DMS 273 treated with DMSO at 0.1 percent for 48 hours (cell line): ENCODE results near the gene MRPL1.
"Not testable (repeated sequence)": the region's sequence is repeated elsewhere in the genome, so short reads cannot be mapped to it uniquely, and the experiment has no call there.

Experiments
- DNase-seq: peaks from one replicate; lab custom pipeline; 2025; lab: John Stamatoyannopoulos, UW

The MRPL1 gene

GRCh38 chr4:77913348-77913747 is 50.7 kb downstream of the MRPL1 start:
- DNase-seq: no peak

DNA sequence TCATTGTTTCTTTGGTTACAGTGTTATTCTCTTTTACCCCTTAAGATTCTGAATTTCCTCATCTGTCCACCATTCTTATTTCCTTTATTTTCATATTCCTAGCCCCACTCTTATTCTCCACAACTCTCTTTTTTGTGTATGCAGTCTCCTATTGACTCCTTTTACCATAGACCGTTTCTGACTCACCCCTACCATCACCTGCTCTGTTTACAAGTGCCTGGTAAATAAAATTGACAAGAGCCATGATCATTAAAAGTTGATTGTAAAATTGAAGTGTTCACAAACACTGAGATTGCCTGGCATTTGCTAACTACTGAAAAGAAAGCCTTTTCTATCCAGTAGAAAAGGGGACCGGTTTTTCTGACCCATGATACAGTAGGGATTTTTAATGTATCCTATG is 54.4 kb downstream of the MRPL1 start:
- DNase-seq: no peak

DNA sequence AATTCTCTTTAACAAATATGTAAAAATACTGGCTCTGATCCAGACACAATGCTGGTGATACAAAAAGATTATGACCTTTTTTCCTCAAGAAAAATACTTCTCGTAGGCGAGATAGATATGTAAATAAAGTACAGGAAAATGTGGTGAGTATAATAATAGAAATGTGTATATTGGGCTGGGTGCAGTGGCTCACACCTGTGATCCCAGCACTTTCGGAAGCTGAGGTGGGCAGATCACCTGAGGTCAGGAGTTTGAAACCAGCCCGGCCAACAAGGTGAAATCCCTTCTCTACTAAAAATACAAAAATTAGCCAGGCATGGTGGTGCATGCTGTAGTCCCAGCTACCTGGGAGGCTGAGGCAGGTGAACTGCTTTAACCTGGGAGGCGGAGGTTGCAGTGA is 55.0 kb downstream of the MRPL1 start:
- no peak for DNase-seq

DNA sequence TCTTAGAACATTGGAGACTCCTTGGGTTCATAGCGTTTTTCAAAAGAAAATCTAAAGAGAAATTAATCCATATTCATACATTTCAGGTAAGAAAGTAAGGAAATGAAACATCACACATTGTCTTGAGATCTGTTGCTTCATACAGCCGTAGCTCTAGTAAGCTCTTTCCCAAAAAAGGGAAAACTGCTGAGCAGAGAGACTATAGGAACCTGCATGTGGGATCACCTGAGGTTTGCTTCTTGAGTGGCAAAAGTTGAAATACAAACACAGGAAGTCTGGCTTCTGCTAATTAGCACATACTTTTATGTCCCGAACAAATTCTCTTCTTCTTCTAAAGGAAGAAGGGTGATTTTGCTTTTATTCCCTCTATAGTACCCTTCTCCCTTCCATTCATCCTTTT is 57.7 kb downstream of the MRPL1 start:
- no peak for DNase-seq

- no peak for DNase-seq
Measured at GRCh38 chr4:77921701-77922100, 59.1 kb downstream of the MRPL1 start.

GRCh38 chr4:77922158-77923094 is 59.8 kb downstream of the MRPL1 start:
- DNase-seq: no peak

- DNase-seq: peak; percentile 3
Measured at GRCh38 chr4:77927991-77928925, 65.6 kb downstream of the MRPL1 start.

GRCh38 chr4:77930154-77930639 is 67.6 kb downstream of the MRPL1 start:
- no peak for DNase-seq

DNA sequence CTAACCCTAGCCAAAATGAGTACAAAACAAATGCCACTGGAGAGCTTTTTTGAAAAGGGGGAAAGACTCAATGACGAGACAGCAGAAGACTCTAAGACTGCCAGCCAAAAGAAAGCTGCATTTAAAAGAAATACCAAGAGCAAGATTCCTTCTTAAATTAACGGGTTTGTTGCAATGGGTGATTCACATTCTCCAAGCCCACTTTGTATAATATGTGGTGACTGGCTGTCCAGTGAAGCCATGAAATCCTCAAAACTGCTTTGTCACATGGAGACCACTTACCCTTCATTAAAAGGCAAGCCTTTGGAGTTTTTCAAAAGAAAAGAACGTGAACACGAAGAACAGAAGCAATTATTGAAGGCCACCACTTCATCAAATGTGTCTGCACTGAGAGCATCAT is 68.2 kb downstream of the MRPL1 start:
- DNase-seq: no peak

DNA sequence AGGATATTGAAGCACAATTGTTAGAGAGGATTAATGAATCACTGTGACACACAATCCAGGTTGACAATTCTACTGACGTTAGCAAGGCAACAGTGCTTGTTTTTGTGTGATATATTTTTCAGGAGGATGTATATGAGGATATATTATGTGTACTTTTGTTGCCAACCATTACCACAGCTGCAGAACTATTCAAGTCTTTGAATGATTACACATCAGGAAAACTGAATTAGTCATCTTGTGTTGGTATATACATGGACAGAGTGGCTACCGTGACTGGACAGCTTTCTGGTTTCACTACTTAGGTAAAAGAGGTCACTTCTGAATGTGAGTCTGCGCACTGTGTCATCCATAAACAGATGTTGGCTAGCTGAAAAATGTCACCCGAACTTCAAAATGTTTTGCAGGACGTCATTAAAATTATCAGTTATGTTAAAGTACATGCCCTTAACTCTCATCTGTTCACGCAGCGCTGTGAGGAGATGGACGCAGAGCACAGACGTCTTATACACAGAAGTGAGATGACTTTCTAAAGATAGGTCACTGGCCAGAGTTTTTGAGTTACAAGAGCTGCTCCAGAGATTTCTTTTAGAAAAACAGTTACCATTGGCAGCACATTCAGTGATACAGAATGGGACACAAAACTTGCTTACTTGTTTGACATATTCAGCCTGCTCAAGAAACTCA is 69.0 kb downstream of the MRPL1 start:
- no peak for DNase-seq

DNA sequence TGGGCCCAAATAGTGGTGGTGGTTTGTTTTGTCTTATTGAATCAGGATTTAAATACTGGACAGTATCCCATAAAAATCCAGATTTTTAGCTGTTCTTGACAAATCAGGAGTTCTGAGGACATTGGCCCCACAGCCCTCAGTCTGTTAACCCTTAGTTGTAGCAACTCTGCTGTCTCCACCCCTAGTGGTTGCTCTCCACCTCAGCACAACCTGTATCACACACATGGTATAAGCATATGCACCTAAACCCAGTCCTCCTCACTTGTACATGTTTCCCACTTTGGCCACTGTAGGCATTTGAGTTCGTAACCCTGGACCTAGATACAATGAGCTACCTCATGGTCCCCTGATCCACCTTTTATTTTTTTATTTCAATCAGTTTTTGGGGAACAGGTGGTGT is 75.9 kb downstream of the MRPL1 start:
- DNase-seq: no peak

DNA sequence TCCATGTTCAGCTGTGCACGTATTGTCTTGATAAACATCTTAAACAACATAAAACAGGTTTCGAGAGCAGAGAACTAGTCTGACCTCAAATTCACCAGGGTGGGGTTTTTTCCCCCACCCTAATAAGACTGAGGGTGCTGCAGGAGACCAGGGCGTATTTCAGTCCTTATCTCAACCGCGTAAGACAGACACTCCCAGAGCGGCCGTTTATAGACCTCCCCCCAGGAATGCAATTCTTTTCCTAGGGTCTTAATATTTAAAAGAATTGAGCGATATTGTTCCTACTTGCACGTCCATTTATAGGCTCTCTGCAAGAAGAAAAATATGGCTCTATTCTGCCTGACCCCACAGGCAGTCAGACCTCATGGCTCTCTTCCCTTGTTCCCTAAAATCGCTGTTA is 83.3 kb downstream of the MRPL1 start:
- DNase-seq: not testable (repeated sequence)

DNA sequence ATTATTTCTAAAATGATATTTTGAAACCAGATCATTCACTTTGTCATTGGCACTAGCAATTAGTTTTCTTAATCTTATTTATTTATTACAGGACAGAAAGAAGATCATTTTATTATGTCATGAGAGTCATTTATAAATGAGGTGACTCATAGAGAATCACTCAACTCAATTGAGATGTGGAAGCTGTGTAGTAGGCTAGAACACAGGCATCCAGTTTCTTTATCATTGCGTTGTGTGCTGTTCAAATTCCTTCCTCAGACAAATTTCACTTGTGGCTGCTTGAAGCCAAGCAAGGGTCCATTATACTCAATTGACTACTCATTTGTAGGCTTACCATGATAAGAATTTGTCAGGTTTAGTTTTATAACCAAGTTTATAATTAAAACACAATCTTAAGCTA is 87.6 kb downstream of the MRPL1 start:
- DNase-seq: no peak

DNA sequence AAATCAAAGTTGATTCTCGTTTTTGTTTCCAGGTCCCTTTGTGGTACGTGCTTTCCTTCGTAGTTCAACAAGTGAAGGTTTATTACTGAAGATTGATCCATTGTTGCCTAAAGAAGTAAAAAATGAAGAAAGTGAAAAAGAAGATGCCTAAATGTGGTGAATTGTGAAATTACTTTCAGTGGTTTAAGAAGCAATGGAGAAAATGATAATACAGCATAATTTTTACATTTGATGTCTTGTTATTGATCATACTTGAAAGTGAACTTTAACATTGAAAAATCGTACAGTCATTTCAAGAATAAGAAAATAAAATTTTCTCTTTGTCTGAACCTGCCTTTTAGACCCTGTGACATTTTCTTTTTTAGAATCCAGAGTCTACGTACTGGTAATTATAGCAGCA is 89.8 kb downstream of the MRPL1 start:
- no peak for DNase-seq

DNA sequence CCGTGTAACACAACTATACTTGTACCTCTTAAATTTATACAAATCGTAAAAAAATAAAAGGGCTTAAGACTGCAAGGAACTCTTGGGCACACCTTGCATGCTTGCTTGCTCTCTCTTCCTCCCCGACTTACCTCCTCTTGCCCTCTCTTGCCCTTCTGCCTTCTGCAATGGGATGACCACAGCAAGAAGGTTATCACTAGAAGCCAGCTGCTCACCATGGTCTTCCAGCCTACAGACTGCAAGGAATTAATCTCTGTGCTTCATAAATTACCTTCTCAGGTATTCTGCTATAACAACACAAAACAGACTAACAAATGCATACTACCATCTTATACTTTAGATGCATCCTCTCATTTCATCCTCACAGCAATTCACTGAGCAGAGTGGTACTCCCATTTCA is 92.1 kb downstream of the MRPL1 start:
- DNase-seq: no peak

- no peak for DNase-seq
Measured at GRCh38 chr4:77956917-77957316, 94.3 kb downstream of the MRPL1 start.

- no peak for DNase-seq
Measured at GRCh38 chr4:77958897-77959296, 96.3 kb downstream of the MRPL1 start.

DNA sequence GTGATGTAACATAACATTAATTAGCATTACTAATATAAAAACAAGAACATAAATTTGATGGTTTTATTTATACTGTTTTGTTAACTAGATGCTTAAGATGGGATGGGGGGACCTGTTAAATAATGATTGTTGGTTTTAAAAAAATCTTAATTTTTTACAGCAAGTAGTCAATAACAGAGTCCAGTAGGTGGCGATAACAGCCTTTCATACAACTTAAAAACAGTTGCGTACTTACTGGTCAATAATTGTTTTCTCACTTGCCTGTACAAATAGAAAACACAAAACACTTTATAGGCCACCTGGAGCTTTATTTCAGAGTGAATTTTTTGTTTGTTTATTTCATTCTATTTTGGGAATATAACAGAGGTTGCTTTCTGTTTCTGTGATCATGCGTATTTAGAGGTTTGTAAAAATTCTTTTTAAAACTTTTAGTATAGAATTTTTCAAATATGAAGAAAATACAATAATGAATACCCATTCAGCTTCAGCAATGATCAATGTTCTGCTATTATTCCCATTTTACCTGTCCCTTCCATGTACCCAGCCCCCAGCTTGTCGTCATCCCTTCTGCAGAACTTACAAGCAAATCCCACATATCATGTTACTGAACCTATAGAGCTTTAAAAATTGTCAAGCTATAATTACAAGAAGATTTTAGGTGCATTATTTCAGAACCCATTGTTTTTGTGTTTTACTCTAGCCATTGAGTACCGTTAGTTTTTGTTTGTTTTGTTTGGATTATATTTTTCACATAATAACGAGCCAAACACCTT is 97.1 kb downstream of the MRPL1 start:
- no peak for DNase-seq

DNA sequence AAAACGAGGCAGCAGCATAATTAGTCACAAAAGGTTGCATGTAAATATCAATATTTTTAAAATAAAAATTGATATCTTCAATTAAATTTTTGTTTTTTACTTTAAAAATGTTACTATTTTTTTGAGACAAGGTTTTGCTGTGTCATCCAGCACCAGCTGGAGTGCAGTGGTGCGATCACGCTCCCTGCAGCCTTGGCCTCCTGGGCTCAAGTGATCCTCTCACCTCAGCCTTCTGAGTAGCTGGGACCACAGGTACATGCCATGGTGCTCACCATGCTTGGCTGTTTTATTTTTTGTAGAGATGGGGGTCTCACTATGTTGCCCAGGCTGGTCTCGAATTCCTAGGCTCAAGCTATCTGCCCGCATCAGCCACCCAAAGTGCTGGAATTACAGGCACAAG is 97.7 kb downstream of the MRPL1 start:
- DNase-seq: no peak

GRCh38 chr4:77963004-77963403 is 100.4 kb downstream of the MRPL1 start:
- DNase-seq: no peak

DNA sequence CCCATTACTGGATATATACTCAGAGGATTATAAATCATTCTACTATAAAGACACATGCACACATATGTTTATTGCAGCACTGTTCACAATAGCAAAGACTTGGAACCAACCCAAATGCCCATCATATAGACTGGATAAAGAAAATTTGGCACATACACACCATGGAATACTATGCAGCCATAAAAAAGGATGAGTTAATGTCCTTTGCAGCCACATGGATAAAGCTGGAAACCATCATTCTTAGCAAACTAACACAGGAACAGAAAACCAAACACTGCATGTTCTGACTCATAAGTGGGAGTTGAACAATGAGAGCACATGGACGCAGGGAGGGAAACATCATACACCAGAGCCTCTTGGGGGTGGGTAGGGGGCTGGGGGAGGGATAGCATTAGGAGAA is 111.0 kb downstream of the MRPL1 start:
- not testable (repeated sequence) for DNase-seq
